Left hindlimb (tissue), 1 donor: ENCODE measurements around the gene CHP1.
"Not testable (repeated sequence)": the region's sequence is repeated elsewhere in the genome, so short reads cannot be mapped to it uniquely, and the experiment has no call there.

Source experiments
- DNase-seq: peaks from one replicate; pipeline ENCODE4 v3.0.0-alpha.2; 2018

Gene CHP1

GRCh38 chr15:41230650-41231421, at the start of gene CHP1, which contains the start of gene EXD1:
Gene CHP1, plus strand, starts transcription at chr15:41231268. Its CDS starts 115 bp downstream, at chr15:41231383.
Gene EXD1, minus strand, starts transcription at chr15:41230757. Its CDS starts 4,182 bp downstream, at chr15:41226575.
- DNase-seq, result peak; percentile 98

GRCh38 chr15:41182266-41182665, 48.8 kb upstream of the CHP1 start:
- DNase-seq, result no peak

DNA sequence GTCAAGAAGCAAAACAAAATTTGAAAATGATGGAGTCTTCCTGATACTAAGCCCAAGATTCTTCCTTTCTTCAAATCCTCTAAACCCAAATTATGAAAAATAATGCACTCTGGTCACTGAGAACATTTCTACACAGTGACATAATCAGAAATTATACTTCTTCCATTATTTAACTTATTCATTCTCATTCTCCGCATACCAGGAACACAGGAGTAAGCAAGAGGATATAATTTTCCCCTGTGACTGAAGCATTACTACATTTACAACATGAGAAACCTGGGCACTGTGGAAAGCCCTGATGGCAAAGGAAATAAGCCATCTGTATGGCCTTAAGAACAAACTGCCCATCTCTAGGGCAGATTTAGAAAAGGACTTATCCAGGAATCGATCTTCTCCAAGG, 47.5 kb upstream of the CHP1 start:
- no peak for DNase-seq

DNA sequence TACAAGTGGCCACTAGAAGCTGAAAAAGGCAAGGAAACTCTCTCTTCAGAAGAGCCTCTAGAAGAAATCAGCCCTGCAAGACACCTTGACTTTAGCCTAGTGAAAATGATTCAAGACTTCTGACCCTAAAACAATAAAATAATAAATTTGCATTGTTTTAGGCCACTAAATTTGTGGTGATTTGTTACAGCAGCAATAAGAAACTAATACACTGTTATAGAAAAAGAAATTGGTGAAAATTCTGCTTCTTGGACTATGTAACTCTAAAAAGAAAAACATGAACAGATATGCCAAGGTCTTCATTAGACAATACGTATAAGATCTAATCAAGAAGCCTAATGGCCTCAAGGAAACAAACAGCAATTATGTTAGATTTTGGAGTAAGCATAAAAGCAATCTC, 36.6 kb upstream of the CHP1 start:
- DNase-seq, result no peak

DNA sequence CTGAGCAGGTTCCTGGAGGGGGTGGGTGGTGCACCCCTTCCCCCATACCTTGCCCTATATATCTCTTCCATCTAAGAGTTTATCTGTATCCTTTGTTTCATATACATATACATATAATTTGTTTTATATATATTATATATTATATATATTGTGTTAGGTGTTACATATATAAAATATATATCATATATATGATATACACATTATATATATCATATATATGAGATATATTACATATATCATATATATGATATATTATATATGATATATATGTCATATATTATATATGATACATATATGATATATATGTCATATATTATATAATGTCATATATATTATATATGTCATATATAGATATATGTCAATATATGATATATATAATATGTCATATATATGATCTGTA, 31.6 kb upstream of the CHP1 start:
- DNase-seq, result no peak

DNA sequence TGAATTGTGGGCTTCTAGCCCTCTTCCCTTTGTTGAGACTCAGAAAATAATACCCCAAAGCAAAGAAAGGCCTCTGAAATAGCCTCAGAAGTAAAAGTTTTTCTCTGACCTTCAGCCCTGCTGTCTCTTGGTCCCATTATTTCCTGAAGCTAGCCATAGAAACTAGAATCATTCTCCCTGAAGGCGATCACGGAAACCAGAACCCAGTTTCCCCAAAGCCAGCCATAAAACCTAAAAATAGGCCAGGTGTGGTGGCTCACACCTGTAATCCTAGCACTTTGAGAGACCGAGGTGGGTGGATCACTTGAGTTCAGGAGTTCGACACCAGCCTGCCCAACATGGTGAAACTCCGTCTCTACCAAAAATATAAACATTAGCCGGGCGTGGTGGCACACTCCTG, 27.7 kb upstream of the CHP1 start:
- no peak for DNase-seq

GRCh38 chr15:41205315-41205714, 25.8 kb upstream of the CHP1 start:
- DNase-seq, result no peak

- DNase-seq, result no peak
Measured at GRCh38 chr15:41207687-41208448, 23.2 kb upstream of the CHP1 start.

GRCh38 chr15:41215708-41216107, 15.4 kb upstream of the CHP1 start:
- no peak for DNase-seq

DNA sequence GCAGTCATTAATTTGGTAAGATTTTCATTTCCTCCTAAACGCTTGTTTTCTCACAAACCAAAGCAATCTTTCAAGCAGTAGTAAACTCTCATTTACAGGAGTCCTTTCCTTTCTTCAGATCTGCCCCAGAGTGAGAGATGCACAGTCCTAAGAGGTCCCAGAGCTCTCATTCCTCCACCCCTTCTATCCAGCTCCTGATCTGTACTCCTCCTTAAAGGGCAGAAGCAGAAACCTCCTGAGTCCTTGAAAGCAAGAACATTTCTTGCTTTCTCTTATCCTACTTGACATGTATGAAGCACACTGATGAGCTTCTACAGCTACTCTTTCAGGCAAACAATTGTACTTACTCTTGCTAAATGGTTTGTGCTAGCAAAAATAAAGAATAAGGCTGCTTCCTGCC, 12.2 kb upstream of the CHP1 start:
- DNase-seq, result no peak

DNA sequence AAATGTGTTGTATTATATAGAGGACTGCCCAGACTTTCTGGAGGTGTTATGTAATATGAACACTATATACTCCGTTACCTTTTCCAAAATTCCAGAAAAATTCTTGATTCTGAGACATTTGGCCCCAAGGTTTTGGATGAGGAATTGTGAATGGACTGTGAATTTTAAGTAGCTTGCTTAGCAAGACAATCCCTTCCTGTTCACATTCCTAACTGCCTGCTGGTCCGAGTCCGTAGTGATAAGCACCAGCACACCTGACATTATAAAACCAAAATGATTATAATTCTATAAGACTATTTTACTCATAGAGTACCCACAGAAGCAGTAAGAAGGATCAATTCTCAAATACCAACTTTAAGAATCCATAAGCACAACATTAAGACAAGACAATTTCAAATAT, 11.7 kb upstream of the CHP1 start:
- no peak for DNase-seq

DNA sequence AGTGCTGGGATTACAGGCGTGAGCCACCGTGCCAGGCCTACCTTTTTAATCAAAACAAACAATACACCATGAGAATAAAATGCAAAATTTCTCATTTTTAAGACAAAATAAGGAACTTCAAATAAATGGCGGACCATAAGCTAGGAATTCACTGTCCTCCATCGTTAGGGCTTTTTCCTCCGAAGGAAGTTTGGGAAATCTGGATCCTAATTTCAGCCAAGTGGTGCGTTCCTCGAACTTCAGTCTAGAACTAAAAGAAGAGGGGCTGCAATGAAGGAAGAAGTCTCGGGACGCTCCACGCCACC, 771 bp upstream of the CHP1 start:
- DNase-seq, result no peak

- DNase-seq, result no peak
Measured at GRCh38 chr15:41231422-41232226, 556 bp downstream of the CHP1 start.

- no peak for DNase-seq
Measured at GRCh38 chr15:41233367-41233771, 2.3 kb downstream of the CHP1 start.

DNA sequence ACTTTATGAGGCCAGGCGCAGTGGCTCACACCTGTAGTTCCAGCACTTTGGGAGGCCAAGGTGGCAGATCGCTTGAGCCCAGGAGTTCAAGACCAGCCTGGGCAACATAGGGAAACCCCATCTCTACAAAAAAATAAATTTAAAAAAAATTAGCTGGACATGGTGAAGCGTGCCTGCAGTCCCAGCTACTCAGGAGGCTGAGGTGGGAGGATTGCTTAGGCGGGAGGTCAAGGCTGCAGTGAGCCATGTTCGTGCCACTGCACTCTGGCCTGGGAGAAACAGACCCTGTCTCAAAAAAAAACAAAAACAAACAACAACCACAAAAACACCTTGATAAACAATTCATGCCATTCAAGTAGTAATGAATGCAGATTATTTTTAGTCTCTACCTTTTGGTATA, 4.2 kb downstream of the CHP1 start:
- DNase-seq, result not testable (repeated sequence)

DNA sequence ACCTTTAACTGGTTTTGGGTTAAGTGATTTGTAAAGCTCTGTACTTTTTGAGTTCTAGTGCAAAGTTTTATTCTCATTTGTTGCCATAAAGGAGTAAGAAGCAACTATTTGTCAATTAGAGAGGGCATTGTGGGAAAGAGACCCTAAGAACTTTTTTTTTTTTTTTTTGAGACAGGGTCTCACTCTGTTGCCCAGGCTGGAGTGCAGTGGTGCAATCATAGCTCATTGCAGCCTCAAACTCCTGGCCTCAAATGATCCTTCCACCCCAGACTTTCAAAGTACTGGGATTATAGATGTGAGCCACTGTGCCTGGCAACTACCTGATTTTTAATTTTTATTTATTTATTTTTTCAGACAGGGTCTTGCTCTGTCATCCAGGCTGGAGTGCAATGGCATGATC, 4.9 kb downstream of the CHP1 start:
- DNase-seq, result no peak

GRCh38 chr15:41238100-41238499, 7.0 kb downstream of the CHP1 start:
- no peak for DNase-seq

DNA sequence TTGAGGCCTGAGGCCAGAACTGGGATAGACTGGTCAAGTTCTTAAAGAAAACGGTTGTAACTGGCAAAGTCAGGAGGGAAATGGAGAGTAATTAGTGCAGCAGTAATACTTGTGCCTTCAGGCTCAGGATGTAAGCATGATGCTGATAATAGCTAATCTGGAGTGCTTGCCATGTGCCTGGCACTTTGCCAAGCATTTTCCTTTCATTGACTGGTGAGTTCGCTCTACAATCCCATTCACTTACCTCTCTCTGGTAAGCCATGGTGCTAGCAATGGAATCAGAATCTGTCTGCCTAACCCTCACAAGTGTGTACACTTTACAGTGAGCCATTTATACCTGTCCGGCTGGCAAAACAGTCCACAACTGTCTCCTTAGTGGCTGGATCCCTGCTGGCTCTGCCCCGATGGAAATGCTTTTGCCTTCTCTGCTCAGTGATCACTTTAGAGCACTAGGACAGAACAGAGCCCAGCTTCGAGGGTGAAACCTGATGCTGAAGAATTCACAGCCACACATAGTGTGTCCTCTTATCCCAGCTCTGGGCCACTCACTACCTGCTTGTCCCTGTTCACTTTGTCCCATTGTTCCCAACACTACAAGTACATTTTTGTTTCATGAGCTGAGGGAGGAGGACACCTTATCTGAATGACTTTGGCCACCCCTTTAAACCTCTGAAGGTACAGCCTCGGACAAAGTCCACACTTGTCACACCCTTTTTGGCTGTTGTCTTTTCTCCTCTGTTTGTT, 10.3 kb downstream of the CHP1 start:
- DNase-seq, result no peak

DNA sequence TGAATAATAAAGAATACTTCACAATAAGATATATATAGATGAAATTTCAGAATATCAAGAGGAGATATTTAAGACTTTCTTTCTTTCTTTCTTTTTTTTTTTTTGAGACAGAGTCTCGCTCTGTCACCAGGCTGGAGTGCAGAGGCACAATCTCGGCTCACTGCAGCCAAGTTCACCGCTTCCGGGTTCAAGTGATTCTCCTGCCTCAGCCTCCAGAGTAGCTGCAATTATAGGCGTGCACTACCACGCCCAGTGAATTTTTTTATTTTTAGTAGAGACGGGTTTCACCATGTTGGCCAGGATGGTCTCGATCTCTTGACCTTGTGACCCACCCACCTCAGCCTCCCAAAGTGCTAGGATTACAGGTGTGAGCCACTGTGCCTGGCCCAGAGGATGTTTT, 19.7 kb downstream of the CHP1 start:
- DNase-seq, result not testable (repeated sequence)

DNA sequence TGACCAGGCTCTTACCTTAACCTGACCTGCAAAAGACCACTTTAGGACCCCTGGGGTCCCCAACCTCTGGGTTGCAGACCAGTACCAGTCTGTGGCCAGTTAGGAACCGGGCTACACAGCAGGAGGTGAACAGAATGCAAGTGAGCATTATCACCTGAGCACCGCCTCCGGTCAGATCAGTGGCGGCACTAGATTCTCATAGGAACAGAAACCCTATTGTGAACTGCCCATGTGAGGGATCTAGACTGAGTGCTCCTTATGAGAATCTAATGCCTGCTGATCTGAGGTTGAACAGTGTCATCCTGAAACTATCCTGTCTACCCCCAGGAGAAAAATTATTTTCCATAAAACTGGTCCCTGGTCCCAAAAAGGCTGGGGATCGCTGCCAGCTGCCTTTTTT, 20.3 kb downstream of the CHP1 start:
- DNase-seq, result no peak

DNA sequence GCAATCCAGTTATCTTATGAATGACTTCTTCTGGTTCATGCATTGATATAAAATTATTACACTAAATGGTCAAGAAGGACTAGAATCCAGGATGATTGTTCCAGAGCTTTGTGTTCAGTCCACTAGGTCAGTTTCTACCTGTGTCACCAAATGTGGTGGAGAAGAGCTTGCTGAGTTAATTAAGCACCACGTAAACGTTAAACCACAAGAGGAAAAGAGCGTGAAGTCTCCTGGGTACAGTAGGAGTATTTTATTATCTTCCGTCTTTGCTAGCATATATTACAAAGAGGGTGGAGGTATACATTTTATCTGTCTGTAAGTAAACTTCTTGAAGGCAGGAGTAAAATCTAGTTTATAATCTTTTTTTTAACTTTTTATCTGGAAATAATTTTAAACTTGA, 23.5 kb downstream of the CHP1 start:
- no peak for DNase-seq

- no peak for DNase-seq
Measured at GRCh38 chr15:41256103-41256502, 25.0 kb downstream of the CHP1 start.

DNA sequence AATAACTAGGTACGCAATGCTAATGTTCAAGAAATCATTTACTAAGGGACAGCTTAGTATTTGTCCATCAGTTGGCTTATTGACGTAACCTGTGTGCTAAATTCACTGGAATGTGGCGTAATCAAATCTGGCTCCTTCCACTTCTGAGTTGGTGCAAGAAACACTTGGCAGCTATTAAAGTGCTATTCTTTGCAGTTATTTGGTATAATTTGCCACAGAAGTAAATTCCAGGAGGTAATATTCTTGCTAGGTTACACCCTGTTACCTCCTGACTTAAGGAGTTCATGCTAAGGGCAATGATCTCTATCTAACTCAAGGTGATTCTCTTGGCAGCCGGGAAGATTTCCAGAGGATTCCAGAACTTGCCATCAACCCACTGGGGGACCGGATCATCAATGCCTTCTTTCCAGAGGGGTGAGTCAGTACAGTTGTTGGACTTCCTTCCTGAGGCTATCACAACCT, 25.5 kb downstream of the CHP1 start:
- no peak for DNase-seq
